ENCODE measurements around the gene RNF220.

RNF220 gene

DNA sequence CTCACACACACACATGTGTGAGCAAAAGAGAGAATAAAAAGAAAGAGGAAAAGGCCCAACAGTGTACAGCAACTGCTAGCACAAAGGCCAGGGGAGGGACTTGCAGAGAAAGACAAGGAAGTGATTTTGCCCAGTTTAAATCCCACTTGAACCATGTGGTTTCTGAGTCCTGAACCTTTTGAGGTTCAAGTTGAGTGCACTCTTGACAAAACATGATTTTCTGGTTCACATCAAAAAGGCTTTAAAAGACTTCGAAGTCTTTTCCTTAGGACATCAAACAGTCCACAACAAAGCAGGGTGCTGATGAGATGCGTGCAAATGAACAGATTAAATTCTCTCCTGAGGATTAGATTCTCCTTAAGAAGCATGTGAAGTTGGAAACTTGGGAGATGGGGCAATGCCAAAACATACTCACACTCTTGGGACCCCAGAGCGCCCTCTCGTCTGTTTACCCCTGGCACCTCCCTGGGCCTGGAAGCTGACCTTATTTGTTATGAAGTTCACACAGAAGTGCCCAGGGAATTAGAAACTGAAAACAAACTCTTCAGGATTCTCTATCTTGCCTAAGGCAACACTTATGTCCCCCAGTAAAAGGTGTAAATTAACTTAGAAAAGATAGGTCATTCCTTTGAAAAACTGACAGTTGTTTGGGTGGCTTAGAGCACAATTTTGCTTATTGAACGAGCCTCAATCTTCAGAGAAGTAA is 31.5 kb downstream of the RNF220 start:
- no peak for DNase-seq (ENCODE audit: low spot score)

DNA sequence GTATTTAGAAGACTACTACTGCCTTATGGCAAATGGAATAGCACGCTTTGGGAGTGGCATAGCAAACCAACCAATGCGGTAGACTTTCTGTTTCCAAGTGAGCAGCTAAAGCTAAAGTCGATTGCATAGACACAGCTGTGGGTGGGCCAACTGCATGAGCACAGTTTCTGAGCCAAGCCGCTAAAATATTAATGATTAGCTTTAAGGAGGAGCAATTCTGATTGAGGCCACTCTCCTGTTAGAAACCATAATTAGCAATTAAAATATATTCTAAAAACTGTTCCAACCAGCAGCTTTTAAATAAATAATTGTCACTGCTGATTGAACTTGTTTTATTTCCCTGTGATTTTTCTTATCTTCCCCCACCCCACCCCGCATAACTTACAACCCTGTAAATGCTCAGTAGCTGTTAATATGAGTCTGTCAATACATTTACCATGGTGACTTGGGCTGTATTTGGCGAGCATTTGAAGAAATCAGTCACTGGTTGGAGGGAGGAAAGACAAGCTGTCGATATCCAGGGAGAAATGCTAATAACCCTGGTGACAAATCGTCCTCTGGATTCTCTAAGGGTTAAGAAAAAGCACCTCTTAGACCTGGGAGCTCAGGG is 32.2 kb downstream of the RNF220 start:
- DNase-seq (ENCODE audit: low spot score): no peak

DNA sequence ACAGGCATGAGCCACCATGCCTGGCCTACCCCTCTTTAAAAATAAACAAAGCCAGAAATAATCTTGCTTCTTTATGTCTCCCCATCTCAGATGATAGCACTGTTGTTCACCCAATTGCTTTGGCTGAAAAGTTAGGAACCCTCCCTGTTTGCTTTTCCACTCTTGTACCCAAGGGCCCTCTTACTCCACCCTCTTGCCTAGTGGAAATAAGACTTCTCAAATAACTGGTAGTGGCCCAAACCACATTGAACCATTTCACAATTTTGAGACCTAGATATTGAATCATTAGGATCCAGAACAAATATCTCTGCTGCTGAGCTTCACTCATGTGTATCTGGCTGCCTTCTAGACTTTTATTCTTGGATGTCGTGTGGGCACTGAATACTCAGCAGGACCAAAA is 37.7 kb downstream of the RNF220 start:
- DNase-seq (ENCODE audit: low spot score): no peak

DNA sequence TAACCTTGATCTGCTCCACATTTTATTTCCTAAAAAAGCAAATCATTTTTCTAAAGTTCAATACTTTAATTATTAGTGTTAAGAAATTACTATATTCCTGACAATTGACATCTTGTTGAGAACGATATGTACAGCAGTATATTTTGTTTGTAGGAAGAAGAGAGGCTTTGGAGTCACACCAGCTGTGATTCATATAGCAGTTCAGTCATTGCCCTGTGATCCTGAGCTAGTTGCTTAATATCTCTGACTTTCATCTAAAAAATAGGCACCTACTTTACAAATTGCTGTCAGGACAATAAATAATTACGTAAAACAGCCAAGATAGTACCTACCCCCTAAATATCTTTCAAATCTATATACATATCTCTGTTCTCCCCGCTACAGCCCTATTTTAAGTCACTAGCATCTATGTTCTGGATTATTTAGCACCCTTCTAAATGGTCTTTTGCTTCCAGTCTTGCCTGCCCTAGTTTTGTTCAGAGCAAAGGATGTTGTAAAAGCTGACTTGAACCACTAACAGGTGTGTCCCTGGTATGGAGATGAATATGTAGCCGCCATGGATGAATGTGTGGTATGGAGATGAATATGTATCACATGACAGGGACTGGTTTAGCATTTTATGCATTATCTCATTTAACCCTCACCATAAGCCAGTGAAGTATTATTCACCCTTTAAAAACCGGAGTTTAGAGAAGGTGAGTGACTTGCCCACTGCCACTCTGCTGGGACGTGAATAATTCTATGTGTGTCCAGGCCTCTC is 42.2 kb downstream of the RNF220 start:
- DNase-seq (ENCODE audit: low spot score): no peak

DNA sequence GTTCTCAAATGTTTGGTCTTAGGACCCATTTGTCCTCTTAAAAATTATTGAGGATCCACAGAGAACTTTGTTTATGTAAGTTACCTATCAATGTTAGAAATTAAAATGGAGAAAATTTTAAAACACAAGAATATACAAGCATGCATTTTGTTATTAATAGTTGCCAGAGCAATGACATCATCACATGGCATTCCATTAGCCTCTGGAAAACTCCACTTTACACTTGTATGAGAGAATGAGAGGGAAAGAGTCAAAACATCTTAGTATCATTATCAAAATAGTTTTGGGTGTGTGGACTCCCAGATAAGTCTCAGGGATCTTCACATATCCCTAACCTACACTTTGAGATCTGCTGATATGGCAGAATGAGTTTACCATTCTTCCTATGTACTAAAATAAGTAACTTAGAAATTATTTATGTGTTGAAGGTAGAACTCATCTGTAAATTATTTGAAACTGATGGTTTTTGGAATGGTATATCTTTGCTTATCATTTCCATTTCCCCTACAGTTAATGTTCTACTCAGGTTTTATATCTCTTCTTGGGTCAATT is 48.8 kb downstream of the RNF220 start:
- DNase-seq (ENCODE audit: low spot score): no peak

DNA sequence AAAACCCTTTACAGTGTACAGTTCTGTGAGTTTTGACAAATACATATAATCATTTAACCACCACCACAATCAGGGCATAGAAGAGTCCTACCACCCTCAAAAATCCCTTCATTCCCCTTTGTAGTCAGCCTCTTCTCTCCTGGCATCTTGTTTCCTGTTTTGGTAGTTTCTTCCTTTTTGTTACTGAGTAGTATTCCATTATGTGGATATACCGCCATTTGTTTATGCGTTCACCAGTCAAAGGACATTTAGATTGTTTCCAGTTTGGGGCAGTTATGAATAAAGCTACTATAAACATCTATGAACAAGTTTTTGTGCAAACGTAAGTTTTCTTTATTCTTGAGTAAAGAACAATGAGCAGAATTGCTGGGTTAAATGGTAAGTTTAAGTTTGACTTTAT is 49.6 kb downstream of the RNF220 start:
- no peak for DNase-seq (ENCODE audit: low spot score)

DNA sequence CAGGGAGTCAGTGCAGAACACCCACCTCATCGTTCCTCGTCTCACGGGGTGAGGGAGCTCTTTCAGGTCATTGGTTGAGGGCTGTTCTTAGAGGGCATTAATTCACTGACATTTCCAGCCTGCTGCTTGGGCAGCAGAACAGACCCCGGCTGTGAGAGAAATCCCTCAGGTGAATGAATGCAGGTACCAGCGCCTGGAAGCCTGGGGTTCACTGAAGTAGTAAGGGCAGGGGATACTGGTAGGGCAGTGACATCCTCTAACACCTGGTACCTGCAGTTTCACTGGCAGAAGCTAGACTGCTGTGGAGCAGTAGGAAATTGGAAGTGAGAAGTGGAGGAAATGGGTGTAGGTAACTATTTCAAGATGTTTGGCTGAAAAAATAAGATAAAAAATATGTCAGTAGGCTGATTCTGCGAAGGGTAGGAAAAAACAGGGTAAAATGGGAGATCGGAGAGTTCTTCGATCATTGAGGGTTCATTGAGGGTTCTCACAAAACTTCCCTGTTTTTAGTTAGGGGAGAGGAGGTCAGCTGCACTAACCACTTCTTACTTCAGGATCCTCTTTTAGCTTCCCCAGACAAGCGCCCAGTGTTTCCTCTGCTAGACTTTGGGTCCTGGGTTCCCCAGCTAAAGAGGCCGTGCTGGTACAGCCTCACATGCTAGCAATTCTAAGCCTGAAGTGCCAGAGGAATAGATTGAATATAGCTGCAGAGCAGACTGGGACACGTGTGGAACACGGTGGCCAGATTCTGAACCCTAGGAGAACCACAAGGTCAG is 55.2 kb downstream of the RNF220 start:
- DNase-seq (ENCODE audit: low spot score): no peak

DNA sequence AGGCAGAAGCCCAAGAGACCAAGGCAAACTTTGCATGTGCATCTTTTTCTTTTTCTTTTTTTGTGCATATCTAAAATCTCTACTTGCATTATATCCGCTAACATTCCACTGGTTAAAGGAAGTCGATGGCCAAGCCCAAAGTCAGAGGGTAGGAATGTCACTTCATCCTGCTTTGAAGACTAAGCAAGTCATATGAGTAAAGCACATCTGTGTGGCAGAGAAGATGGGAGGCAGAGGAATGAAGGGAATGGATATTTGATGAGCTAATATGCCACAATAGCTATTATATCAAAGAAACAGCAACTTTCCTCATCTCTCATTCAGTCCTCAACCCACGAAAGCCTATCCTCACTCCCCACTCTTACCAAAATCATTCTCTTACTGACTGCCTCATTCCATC is 59.3 kb downstream of the RNF220 start:
- no peak for DNase-seq (ENCODE audit: low spot score)

DNA sequence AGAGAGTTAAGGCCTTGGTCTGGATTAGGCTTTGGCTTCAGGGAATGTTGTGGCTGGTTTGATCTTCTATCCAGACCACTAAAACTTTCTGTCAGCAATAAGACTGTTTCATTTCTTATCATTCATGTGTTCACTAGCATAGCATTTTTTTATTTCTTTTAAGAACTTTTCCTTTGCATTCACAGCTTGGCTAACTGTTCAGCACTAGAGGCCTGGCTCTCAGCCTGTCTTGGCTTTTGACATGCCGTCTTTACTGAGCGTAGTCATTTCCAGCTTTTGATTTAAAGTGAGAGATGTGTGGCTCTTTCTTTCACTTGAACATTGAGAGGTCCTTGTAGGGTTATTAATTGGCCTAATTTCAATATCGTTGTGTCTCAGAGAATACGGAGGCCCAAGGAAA is 62.5 kb downstream of the RNF220 start:
- no peak for DNase-seq (ENCODE audit: low spot score)

DNA sequence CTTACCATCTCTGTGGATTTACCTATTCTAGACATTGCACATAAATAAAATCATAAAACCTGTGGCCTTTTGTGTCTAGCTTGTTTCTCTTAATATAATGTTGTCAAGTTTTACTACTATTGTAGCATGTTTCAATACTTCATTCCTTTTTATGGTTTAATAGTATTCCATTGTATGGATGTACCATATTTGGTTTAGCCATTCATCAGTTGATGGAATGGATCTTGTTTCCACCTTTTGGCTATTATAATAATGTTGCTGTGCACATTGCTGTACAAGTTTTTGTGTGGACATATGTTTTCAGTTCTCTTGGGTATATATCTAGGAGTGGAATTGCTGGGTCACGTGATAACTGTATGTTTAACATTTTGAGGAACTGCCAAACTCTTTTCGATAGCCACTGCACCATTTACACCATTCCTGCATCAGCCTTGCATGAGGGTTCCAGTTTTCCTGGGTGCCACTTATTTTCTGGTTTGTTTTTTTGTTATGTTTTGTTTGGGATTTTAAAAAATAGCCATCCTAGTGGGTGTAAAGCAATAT is 66.9 kb downstream of the RNF220 start:
- no peak for DNase-seq (ENCODE audit: low spot score)

DNA sequence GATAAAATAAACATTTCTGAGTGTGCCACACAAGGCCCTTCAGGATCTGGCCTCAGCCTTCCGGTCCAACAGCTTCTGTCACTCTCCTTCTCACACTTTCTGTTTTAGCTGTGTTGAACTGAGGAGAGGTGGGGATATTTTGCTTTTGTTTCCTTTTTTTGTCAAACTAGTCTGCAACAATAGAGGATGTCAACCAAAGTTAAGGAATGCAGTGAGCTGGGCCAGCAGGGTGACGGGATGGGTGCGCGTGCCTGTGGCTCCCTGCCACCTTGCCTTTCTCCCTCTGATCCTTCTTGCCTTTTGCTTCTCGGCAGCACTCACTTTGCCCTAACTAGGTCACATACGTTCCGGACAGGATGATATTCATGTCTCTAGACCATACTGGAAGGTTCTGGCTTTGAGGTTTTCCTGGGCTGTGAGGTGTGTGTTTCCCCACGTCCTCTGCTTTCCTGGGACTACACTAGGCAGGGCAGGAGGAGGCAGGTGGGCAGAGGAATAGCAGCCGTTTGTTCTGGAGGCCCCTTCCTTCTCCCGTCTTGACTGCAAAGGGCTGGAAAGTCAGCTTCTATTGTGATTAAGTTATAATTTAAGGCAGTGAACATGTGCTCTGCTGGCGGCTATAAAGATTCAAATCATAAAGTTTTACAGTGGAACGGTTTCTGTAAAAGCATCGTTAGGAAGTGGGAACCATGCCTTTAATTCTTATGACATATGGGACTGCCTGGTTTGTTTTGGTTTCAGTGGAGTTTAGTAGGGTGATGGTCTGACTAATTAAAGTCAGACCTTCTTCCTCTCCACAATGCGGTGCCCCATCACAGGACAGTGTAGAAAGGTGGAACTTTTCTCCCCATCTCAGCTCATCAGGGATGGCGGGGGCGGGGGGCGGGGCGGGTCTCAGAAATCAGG is 67.8 kb downstream of the RNF220 start:
- no peak for DNase-seq (ENCODE audit: low spot score)

DNA sequence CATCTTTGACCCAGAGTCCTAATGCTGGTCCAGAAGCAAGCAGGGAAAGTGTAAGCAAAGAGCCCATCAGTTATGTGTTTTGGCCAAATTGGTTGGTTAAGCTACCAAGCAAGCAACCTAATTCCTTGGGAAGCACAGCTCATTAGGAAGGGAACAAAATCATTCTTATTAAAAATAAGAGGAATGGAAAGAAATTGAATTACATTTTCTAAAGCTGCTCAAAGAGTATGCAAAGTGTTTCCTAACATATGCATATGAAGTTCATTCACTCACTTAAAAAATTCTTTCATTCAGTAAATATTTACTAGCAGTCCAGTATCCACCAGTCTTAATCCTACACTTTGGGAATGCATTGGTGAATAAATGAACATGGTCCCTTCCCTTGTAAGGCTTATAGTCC is 71.8 kb downstream of the RNF220 start:
- DNase-seq (ENCODE audit: low spot score): no peak

DNA sequence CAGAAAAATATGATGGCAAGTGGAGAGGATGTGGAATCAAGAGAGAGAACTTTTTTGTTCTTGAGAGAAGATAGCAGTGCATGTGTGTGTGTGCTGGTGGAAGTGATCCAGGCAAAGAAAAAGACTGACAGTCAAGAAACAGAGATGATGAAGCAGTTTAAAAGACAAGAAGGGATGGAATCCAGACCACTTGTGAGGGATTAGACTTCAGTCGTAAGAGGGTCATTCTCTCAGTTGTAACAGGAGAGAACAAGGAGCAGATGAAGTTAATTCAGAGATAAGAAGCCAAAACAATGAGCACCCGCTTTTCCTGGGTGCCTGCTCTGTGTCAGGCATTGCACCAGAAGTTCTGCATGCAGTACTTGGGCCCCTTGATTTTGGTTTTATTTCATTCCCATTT is 76.6 kb downstream of the RNF220 start:
- DNase-seq (ENCODE audit: low spot score): no peak

DNA sequence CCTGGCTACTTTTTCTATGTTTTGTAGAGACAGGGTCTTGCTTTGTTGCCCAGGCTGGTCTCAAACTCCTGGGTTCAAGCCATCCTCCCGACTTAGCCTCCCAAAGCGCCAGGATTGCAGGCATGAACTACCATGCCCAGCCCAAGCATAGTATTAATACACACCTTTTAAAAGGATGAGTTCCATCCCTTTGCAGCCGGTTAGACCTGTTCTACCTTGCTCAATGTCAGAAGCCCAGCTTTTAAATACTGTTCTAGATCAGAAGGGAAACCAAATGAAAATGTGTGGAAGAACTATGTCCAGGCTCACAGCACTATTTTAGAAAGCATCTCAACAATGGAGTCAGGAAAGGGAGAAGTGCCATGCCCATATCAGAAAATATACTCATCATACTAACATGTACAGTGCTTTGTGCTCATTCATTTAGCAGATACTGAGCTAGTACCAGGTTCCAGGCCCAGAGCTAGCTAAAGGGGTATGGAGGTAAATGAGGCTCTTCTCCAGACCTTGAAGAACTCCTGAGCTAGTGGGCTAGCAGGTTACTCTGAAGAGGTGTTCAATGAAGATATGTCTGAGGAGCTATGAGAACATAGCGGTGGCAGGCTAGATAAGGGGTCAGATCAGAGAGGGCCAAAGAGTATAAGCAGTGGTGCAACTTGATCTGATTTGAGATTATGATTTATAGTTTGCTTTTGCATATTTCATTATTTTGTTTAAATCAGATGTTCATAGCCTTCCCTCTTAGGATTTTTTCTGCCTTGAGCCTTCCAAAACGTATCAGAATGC is 78.2 kb downstream of the RNF220 start:
- DNase-seq (ENCODE audit: low spot score): no peak

DNA sequence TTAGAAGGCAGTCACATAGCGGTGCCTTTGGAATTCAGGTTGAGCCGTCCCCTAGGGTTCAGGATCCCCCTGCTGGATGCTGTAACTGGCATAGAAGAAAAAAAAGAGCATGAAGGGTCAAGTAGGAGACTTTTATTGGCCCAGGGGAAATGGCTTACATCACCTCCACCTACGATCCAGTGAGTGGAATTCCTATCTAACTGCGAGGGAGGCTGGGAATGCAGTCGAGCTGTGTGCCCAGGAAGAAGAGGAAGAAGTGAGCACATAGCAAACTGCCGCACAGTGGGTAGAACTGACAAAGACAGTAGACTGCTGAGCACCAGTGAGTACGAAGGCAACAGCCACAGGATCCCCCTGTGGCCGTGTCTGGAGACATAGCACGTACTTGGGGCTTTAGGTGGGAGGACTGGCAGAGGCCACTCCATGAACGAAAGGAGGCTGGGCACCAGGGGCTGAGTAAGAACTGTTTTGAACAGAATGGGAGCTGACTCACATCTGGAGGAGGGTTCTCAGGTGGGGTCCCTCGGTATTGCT is 79.2 kb downstream of the RNF220 start:
- DNase-seq (ENCODE audit: low spot score): no peak

DNA sequence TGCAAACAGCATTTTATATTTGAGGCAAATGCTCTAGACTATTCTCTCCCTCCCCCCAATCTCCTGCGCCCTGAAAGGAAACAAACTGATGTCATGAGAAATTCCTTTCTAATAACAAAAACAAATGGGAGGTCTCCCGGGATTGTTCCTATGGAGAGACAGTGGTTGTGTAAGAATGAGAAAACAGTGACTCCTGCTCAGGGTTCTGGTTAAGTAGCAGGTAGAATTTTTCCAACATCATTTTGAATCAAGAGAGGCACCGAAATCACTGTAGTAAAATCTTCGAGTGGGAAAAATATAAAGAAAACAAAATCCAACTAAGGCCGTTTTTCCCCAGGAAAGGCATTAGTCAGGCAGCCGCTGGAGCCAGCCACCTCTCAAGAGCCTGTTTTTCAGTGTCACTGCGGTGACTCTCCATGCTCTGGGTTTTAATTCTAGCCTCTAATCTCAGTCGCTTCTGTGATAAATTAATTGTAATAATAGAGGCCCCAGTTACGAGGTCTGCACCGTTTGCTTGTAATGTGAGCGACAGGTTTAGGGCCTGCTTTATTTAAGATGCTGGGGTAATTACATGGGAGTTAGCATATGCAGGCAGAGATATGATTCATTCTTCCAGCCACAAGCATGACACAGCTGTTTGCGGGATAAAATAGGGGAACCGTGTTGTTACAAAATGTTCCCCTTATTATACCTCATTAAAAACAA is 80.3 kb downstream of the RNF220 start:
- DNase-seq (ENCODE audit: low spot score): no peak

DNA sequence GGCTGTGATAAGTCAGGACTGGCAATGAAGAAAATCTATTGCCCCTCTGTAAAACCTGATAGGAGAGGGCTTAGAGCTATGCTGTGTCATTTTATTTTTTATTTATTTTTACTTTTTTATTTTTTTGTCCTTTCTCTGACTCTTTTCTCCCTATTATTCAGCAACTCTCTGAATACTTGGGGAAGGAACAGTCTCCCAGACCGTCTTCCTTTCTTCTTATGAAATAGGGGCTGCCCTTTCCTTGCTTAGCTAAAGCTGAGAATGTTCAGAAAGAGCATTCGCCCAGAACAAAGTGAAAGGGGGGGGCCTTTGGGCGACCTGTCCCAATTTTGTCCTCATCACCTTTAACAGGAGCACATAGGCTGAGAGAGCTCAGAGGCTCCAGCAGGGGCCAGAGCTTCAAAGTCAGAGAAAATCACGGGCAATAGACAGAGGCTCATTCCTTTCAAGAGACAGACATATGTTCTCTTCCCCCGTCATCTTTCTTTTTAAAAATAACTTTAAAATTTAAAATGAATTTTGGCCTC is 80.9 kb downstream of the RNF220 start:
- no peak for DNase-seq (ENCODE audit: low spot score)

DNA sequence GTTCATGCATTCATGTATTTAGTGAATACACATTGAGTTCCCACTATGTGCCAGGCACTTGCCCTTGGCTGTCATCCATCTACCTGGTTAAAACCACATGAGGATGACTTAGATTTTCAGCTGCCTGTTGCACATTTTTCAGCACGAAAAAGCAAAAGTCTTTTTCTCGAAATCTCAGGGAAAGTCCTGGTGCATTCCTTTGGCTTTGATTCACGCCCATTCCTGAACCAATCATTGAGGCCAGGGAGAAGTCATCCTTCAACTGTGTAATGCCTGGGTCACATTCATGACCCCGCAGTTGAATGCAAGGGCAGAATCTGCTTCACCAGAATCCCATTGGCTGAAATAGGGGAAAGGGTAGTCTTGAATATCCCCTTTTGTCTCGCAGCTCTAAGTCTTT is 84.4 kb downstream of the RNF220 start:
- DNase-seq (ENCODE audit: low spot score): no peak

Data from germinal center (tissue), 1 donor.